Ovary (tissue), 9 donors: ENCODE measurements around the gene MALRD1. TPM values are rescaled to one million over a fixed set of nuclear protein-coding genes. Genes with fewer than 3 reads are reported as not detected.

Experiments
- DNase-seq, 5 donors: peaks; one replicate each; pipeline ENCODE4 v3.0.0-alpha.2; 2019 to 2020
- H3K27ac ChIP-seq, 2 donors: fragments of 200-600 bp; one replicate each; pipeline versions ENCODE4 v1.5.1 to v1.8.0; 2019 to 2022
- H3K27me3 ChIP-seq: fragments of 200-600 bp; one replicate; pipeline ENCODE4 v1.8.0; 2022
- H3K36me3 ChIP-seq: fragments of 200-600 bp; sonication (generic); one replicate; pipeline ENCODE4 v1.5.1; 2019
- H3K4me1 ChIP-seq: one replicate; pipeline ENCODE4 v1.8.1; 2013; ENCODE audit warnings: mild to moderate bottlenecking, moderate library complexity; ENCODE audit not compliant: insufficient read depth
- H3K4me3 ChIP-seq: fragments of 200-600 bp; sonication (generic); one replicate; pipeline ENCODE4 v1.5.1; 2017
- H3K9me3 ChIP-seq, 2 donors: fragments of 200-600 bp in 1 of 2; sonication (generic) in 1 of 2; one replicate each; pipeline versions ENCODE4 v1.5.1 to v1.8.1; 2013 to 2019; ENCODE audit warnings: mild to moderate bottlenecking in 1 of 2, moderate library complexity in 1 of 2
- EP300 ChIP-seq: sonication (generic); formaldehyde crosslinking; IDR thresholded peaks from one replicate; pipeline ENCODE4 v1.6.1; 2017; ENCODE audit warnings: antibody characterized with exemption
- POLR2A ChIP-seq: fragments of 450-650 bp; IDR thresholded peaks from one replicate; pipeline ENCODE4 v1.6.1; 2017; ENCODE audit warnings: antibody characterized with exemption, mild to moderate bottlenecking, moderate library complexity
- WGBS, 3 donors: extraction: QIAGEN DNeasy Blood & Tissue Kit in 1 of 3; methylation state at CpG; one replicate each; pipeline versions ENCODE4 v1.1.5 to v1.1.7; 2013 to 2017; 5-methylcytosine and 5-hydroxymethylcytosine counted together
- intact Hi-C, 4 donors: fragments of 100-400 bp; cut with DNase I; formaldehyde crosslinking; loops; one replicate each; pipeline versions ENCODE4 v1.11.0 to v1.15.1; 2022 to 2023
- polyA plus RNA-seq, 2 donors: library from polyadenylated mRNA; stranded (reverse); fragments of 200-250 nt in 1 of 2; fragments of 350-450 nt in 1 of 2; fragmentation: Illumina TruSeq in 1 of 2; extraction: RNeasy Lipid Tissue Mini Kit (QIAGEN cat#74804) in 1 of 2; gene quantifications; one replicate each; pipeline ENCODE4 v1.2.3, GENCODE V29; 2013 to 2014
- total RNA-seq, 7 donors: library from RNA; depleted of rRNA in 2 of 7; stranded (reverse); fragments of >200 nt in 2 of 7; fragmentation: NEBNext Ultra II Directional in 3 of 7; extraction: Animal tissue kit (Norgen Biotek cat#: 25700) in 3 of 7; gene quantifications; one replicate each; pipeline versions ENCODE4 v1.1.0 to v1.2.4, GENCODE V29; 2016 to 2023
- TF ChIP-seq, protein P1 (sequence below), 3 donors: fragments of 450-650 bp in 2 of 3; fragments of 200-600 bp in 1 of 3; IDR thresholded peaks; one replicate each; pipeline versions ENCODE4 v1.5.1 to v1.8.0; 2016 to 2022; ENCODE audit warnings: antibody characterized with exemption in 3 of 3, mild to moderate bottlenecking in 1 of 3
- donor health status: DM: no; HTN: no; CAD: no; lungs with moderate emphysema.
- donor health status: DM: no; HTN: no; CAD: no.
- donor health status: Bipolar disorder and iron deficiency.
- donor health status: DM: yes; HTN: yes; CAD: no.
- donor health status: DM: no; HTN: no; CAD: no.
- donor health status: DM: yes; HTN: yes; CAD: no.

MALRD1 gene
- total and polyA plus RNA-seq, 9 donors = 0.56 to 12.1 (median 1.9) TPM

DNA sequence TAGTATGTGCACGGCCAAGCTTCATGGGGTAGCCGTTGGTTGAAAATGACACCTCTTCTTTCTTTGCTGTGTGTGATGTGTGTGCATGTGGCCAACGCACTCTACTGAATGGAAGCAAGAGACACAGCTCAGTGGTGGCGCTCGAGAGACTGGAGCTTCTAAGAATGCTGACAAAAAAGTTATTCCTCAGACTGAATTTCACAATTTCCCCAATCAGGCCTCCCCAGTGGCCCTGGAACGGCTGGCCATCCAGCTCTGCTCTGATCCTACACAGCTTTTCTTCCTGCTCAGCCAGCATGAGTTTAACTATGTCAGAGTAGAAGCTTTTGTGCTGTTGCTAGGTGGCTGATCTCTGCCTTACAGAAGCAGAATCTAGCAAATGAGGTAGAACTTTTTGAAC lies 581.0 kb downstream of the MALRD1 start:
- Histone ChIP-seq H3K27ac (no peak overlapping the region), H3K4me3 (no peak overlapping the region)
- 18 to 37% (median 19%) methylated on average over 6 of the region's 6 CpGs for WGBS, 3 donors

DNA sequence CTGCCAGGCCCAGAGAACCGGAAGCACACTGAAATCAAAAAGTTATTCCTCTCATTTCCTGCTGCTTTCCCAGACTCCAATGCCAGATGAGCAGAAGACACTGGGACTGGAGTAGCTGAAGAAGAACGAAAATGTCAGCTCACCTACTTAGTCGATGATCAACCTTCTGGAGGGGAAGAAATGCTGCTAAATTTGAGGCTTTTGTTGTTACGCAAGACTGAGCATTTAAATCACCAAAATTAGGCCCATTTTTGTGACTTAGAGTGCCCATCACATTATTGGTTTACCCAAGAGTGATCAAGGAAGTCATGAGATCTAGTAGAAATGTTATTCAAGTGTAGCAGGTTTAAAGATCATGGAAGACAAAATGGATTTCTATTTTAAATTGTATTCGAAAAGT lies 585.6 kb downstream of the MALRD1 start:
- no peak for DNase-seq
- H3K4me3 ChIP-seq = no peak overlapping the region
- 95 to 97% (median 96%) methylated on average over 5 of the region's 5 CpGs for WGBS, 3 donors
- no peaks in the 10 kb centered on the region for H3K27me3 ChIP-seq
- intact Hi-C loops = no loop called here
- H3K4me1 ChIP-seq = peaks cover 2% of the 10 kb centered on the region
- H3K36me3 ChIP-seq = no peaks in the 10 kb centered on the region
- TF ChIP-seq EP300 (no peak), POLR2A (no peak)
- TF ChIP-seq, protein P1, sequence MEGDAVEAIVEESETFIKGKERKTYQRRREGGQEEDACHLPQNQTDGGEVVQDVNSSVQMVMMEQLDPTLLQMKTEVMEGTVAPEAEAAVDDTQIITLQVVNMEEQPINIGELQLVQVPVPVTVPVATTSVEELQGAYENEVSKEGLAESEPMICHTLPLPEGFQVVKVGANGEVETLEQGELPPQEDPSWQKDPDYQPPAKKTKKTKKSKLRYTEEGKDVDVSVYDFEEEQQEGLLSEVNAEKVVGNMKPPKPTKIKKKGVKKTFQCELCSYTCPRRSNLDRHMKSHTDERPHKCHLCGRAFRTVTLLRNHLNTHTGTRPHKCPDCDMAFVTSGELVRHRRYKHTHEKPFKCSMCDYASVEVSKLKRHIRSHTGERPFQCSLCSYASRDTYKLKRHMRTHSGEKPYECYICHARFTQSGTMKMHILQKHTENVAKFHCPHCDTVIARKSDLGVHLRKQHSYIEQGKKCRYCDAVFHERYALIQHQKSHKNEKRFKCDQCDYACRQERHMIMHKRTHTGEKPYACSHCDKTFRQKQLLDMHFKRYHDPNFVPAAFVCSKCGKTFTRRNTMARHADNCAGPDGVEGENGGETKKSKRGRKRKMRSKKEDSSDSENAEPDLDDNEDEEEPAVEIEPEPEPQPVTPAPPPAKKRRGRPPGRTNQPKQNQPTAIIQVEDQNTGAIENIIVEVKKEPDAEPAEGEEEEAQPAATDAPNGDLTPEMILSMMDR (IDR thresholded peaks at IDR 0.05) = no peak
- H3K9me3 ChIP-seq = no peaks in the 10 kb centered on the region
- no peak overlapping the region for H3K27ac ChIP-seq

More for the DNA sequence above, 581.0 kb downstream of the MALRD1 start:
- intact Hi-C loops = no loop called here
- no peaks in the 10 kb centered on the region for H3K9me3 ChIP-seq
- TF ChIP-seq POLR2A (no peak), EP300 (no peak)
- TF ChIP-seq, protein P1 (IDR thresholded peaks at IDR 0.05) = peak in 1 of 3 donors; percentile 6
- H3K27me3 ChIP-seq = no peaks in the 10 kb centered on the region
- DNase-seq = peak; percentile 49 to 74 (median 56)
- H3K36me3 ChIP-seq = no peaks in the 10 kb centered on the region
- H3K4me1 ChIP-seq = peaks cover 1% of the 10 kb centered on the region

DNA sequence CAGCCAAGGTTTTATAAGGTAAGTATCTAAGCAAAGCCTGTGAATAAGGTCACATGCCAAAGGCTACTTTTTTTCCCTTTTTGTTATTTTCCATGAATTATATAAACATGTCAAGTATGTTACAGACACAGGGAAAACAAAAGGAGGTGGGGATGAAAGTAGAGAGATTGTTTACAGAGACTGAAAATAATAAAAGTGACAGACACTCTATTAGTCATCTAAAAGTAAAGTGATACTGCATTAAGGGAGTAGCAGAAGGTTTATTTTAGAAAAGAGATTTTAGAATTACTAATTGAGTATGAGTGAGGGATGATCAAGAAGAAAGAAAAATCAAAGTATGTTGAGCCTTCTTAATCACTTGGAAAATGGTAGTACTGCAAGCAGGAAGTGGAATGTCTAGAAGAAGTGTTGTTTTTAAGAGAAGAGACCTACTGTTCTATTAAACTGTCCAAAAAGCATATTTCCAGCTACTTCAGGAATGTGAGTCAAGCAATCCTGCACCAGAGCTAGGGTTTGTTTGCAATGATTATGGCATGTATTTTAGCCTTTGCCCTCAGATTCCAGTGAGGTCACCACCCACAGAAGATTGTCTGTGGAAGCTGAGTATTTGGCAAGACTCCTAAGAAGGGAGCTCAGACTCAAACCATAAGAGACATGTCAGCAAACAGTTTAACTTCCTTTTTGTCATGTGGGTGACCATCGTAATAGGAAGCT lies 589.7 kb downstream of the MALRD1 start:
- H3K27me3 ChIP-seq = no peaks in the 10 kb centered on the region
- no peaks in the 10 kb centered on the region for H3K9me3 ChIP-seq
- TF ChIP-seq EP300 (no peak), POLR2A (no peak)
- TF ChIP-seq, protein P1 (IDR thresholded peaks at IDR 0.05) = no peak
- H3K4me3 ChIP-seq = peak overlapping the region; percentile 35
- H3K36me3 ChIP-seq = no peaks in the 10 kb centered on the region
- peaks cover 2% of the 10 kb centered on the region for H3K4me1 ChIP-seq
- H3K27ac ChIP-seq = no peak overlapping the region
- DNase-seq = peak in 1 of 5 donors; percentile 28
- intact Hi-C loops = no loop called here
- 0 to 1% (median 0%) methylated on average over 1 of the region's 1 CpG for WGBS, 3 donors

DNA sequence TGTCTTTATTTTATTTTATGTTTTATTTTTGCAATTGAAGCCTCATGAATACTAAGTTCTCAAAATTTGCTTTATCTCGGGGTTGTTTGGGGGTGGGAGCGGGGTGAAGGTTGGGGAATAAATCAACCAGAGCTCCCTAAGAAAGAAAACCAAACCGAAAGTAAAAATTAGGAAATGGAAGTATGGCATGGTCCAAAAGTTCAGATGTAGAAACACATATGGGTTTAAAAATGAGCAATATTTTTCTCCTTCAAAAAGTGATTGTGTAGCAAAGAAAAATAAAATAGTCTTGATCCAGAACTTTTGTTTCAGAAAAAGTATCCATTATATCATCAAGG lies 590.3 kb downstream of the MALRD1 start:
- no peak for DNase-seq
- peaks cover 2% of the 10 kb centered on the region for H3K4me1 ChIP-seq
- H3K27ac ChIP-seq = no peak overlapping the region
- WGBS, 3 donors = 2 to 8% (median 8%) methylated on average over 3 of the region's 3 CpGs
- H3K9me3 ChIP-seq = no peaks in the 10 kb centered on the region
- no peaks in the 10 kb centered on the region for H3K36me3 ChIP-seq
- peak overlapping the region; percentile 35 for H3K4me3 ChIP-seq
- TF ChIP-seq POLR2A = no peak
- TF ChIP-seq, protein P1 (IDR thresholded peaks at IDR 0.05) = no peak
- no peak for TF ChIP-seq EP300
- intact Hi-C loops = no loop called here
- H3K27me3 ChIP-seq = no peaks in the 10 kb centered on the region
